Activated T-helper 17 cell treated with anti-CD3 and anti-CD28 coated beads, Interleukin-2, amount 50 U/mL, for 72 hours (primary cell): ENCODE results near the gene SH3RF2. TPM values are rescaled to one million over a fixed set of nuclear protein-coding genes. Genes with fewer than 3 reads are reported as not detected.

Source experiments
- ATAC-seq: fragments of 150-1000 bp; cut with Tn5 transposase; replicated peaks from 2 replicates; pipeline ENCODE4 v1.10.0; 2021; ENCODE audit warnings: mild to moderate bottlenecking, moderate library complexity
- H3K27ac Mint-ChIP-seq: one replicate; pipeline ENCODE4 v1.8.0; 2022; ENCODE audit warnings: mixed read lengths
- H3K27me3 Mint-ChIP-seq: one replicate; pipeline ENCODE4 v1.8.0; 2022; ENCODE audit warnings: mixed read lengths
- H3K36me3 Mint-ChIP-seq: one replicate; pipeline ENCODE4 v1.8.0; 2022; ENCODE audit warnings: low read depth, mild to moderate bottlenecking, mixed read lengths
- H3K4me1 Mint-ChIP-seq: one replicate; pipeline ENCODE4 v1.8.0; 2022; ENCODE audit warnings: mixed read lengths
- H3K4me3 Mint-ChIP-seq: one replicate; pipeline ENCODE4 v1.8.0; 2022; ENCODE audit warnings: mild to moderate bottlenecking, mixed read lengths
- H3K9me3 Mint-ChIP-seq: one replicate; pipeline ENCODE4 v1.8.0; 2022; ENCODE audit warnings: mixed read lengths
- total RNA-seq, 2 donors: library from RNA; stranded (reverse); gene quantifications; one replicate each; pipeline ENCODE4 v1.2.3, GENCODE V29; 2022

Gene SH3RF2
- total RNA-seq, 2 donors from 2014 or later: 0.80 TPM; not detected in 1

DNA sequence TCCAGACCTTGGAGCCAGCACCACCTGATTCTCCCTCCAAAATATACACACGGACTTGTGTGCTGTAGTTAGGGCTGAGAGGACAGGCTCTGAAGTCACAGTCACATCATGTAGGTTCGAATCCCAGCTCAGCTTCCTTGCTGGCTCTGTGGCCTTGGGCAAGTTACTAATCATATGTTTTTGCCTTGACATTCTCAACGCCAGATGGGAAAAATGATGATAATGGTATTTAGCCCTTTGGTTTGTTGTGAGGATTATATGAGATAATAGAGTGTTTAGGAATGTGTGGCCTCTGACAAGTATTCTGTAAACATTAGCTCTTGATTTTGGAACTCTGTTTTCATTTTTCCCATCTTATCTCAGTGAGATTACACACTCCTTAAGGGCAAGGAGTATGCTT, 96.5 kb downstream of the SH3RF2 start:
- ATAC-seq: no peak
- H3K4me1 Mint-ChIP-seq: no peaks in the 10 kb centered on the region
- no peaks in the 10 kb centered on the region for H3K36me3 Mint-ChIP-seq
- no peak overlapping the region for H3K27ac Mint-ChIP-seq
- peaks cover 11% of the 10 kb centered on the region for H3K27me3 Mint-ChIP-seq
- no peaks in the 10 kb centered on the region for H3K9me3 Mint-ChIP-seq
- H3K4me3 Mint-ChIP-seq: no peak overlapping the region

- H3K27me3 Mint-ChIP-seq: peaks cover 11% of the 10 kb centered on the region
- no peak overlapping the region for H3K27ac Mint-ChIP-seq
- H3K4me1 Mint-ChIP-seq: no peaks in the 10 kb centered on the region
- H3K36me3 Mint-ChIP-seq: no peaks in the 10 kb centered on the region
- H3K4me3 Mint-ChIP-seq: no peak overlapping the region
- no peak for ATAC-seq
- no peaks in the 10 kb centered on the region for H3K9me3 Mint-ChIP-seq
These were observed 97.7 kb downstream of the SH3RF2 start for GRCh38 chr5:146034127-146034526.

DNA sequence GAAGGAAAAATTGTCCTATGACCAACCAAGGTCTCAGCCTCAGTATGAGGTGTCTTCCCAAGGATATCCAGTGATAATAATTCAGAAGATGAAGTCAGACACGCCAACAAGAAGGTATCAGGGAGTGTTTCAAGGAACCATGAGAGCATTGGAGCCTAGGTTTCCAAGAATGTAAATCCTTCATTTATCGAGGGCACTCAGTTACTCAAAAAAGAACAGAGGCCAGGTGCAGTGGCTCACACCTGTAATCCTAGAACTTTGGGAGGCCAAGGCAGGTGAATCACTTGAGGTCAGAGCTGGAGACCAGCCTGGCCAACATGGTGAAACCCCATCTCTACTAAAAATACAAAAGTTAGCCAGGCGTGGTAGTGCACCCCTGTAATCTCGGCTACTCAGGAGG, 98.2 kb downstream of the SH3RF2 start:
- Mint-ChIP-seq H3K36me3 (no peaks in the 10 kb centered on the region), H3K27me3 (peaks cover 11% of the 10 kb centered on the region), H3K9me3 (no peaks in the 10 kb centered on the region), H3K4me1 (no peaks in the 10 kb centered on the region), H3K27ac (no peak overlapping the region), H3K4me3 (no peak overlapping the region)
- ATAC-seq: no peak

GRCh38 chr5:146039420-146039819, 103.0 kb downstream of the SH3RF2 start:
- H3K4me3 Mint-ChIP-seq: no peak overlapping the region
- no peaks in the 10 kb centered on the region for H3K9me3 Mint-ChIP-seq
- no peaks in the 10 kb centered on the region for H3K4me1 Mint-ChIP-seq
- ATAC-seq: no peak
- peaks cover 3% of the 10 kb centered on the region for H3K27me3 Mint-ChIP-seq
- no peak overlapping the region for H3K27ac Mint-ChIP-seq
- H3K36me3 Mint-ChIP-seq: no peaks in the 10 kb centered on the region

DNA sequence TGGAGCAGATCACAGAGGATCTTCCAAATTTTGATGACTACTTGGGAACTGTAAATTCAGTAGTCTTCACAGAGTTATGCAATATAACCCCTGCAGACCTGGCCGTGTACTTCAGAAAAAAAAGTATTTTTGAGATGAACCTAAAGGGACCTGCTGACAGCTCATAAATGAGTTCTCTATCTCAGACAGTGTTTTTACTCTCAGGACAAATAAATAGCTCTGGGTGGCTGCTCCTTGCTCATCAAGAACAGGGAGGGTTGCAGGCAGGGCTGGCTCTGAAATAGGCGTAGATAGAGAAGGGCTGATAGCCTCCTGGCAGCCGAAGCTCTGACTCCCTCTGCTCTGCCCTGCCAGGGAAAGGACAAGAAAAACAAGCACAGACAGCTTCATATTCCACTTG, 104.1 kb downstream of the SH3RF2 start:
- H3K9me3 Mint-ChIP-seq: no peaks in the 10 kb centered on the region
- no peaks in the 10 kb centered on the region for H3K36me3 Mint-ChIP-seq
- peaks cover 3% of the 10 kb centered on the region for H3K27me3 Mint-ChIP-seq
- no peak overlapping the region for H3K27ac Mint-ChIP-seq
- no peak for ATAC-seq
- no peaks in the 10 kb centered on the region for H3K4me1 Mint-ChIP-seq
- H3K4me3 Mint-ChIP-seq: no peak overlapping the region

DNA sequence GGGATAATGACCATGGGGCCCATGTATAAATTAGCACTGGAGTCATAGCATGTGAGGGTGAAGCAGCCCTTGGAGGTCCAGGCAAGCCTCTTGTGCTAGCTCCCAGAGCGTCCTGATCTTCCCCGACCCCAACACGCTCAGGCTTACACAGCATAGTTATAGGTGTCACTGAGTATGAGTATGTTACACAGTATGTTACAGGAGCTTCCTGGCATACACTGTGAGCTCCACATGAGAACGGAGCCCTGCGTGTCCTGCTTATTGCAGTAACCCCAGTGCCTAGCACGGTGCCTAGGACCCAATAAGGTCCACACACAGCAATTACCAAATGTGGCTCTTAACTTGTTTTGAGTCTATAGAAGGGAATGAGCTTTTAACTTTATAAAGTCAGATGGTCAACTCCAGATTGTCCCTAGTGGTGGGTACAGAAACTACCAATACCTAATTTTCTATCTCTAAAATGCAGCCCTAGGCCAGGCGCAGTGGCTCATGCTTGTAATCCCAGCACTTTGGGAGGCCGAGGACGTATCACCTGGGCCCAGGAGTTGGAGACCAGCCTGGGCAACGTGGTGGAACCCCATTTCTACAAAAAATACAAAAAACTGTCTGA, 104.9 kb downstream of the SH3RF2 start:
- H3K27me3 Mint-ChIP-seq: peaks cover 3% of the 10 kb centered on the region
- no peak for ATAC-seq
- H3K27ac Mint-ChIP-seq: no peak overlapping the region
- no peaks in the 10 kb centered on the region for H3K4me1 Mint-ChIP-seq
- H3K4me3 Mint-ChIP-seq: no peak overlapping the region
- H3K9me3 Mint-ChIP-seq: no peaks in the 10 kb centered on the region
- H3K36me3 Mint-ChIP-seq: no peaks in the 10 kb centered on the region

- no peaks in the 10 kb centered on the region for H3K4me1 Mint-ChIP-seq
- no peaks in the 10 kb centered on the region for H3K36me3 Mint-ChIP-seq
- no peak for ATAC-seq
- H3K4me3 Mint-ChIP-seq: no peak overlapping the region
- no peak overlapping the region for H3K27ac Mint-ChIP-seq
- no peaks in the 10 kb centered on the region for H3K9me3 Mint-ChIP-seq
- H3K27me3 Mint-ChIP-seq: peaks cover 3% of the 10 kb centered on the region
These were observed 106.4 kb downstream of the SH3RF2 start for GRCh38 chr5:146042628-146043279.

DNA sequence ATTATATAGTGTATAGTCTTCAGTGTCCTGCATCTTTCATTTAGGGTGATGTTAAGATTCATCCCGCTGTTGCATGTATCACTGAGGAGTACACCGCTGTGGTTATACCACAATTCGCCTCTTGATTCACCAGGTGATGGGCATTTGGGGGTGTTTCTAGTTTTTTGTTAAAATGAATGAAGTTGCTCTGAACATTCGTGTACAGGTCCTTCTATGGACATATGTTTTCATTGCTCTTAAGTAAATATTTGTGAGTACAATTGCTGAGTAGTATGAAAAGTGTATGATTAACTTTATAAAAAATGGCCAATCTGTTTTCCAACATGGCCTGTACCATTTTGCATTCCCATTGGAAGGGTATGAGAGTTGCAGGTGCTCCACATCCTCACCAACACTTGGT, 107.3 kb downstream of the SH3RF2 start:
- H3K27me3 Mint-ChIP-seq: peaks cover 3% of the 10 kb centered on the region
- no peak overlapping the region for H3K27ac Mint-ChIP-seq
- H3K9me3 Mint-ChIP-seq: no peaks in the 10 kb centered on the region

DNA sequence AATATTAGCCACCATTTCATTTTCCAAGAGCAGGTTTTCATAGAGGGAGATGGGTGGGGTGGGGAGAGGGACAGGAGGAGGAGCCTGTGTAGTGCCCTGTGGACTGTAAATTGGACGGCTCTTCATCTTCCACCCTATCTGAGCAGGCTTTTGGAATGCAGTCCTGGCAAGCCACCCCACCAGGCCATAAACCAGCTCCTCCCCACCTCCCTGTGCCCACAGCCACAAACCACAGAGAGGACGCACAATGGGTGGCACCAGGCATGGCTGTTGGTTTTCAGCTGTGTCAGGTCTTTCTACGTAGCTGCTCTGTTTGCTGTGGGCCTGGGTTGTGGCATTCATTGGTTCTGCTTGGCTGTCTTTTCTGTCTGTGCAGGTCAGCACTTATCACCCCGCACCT, 111.0 kb downstream of the SH3RF2 start:
- no peak overlapping the region for H3K4me3 Mint-ChIP-seq
- ATAC-seq: no peak

More for the DNA sequence above, 107.3 kb downstream of the SH3RF2 start:
- H3K36me3 Mint-ChIP-seq: no peaks in the 10 kb centered on the region
- ATAC-seq: no peak
- H3K4me1 Mint-ChIP-seq: no peaks in the 10 kb centered on the region
- no peak overlapping the region for H3K4me3 Mint-ChIP-seq

GRCh38 chr5:146048994-146049703, 112.8 kb downstream of the SH3RF2 start:
- Mint-ChIP-seq H3K9me3 (no peaks in the 10 kb centered on the region), H3K27me3 (peaks cover 12% of the 10 kb centered on the region), H3K4me3 (no peak overlapping the region), H3K4me1 (no peaks in the 10 kb centered on the region), H3K36me3 (no peaks in the 10 kb centered on the region), H3K27ac (no peak overlapping the region)
- ATAC-seq: no peak

More for the DNA sequence above, 111.0 kb downstream of the SH3RF2 start:
- H3K27ac Mint-ChIP-seq: no peak overlapping the region
- H3K27me3 Mint-ChIP-seq: peaks cover 12% of the 10 kb centered on the region
- no peaks in the 10 kb centered on the region for H3K36me3 Mint-ChIP-seq
- H3K9me3 Mint-ChIP-seq: no peaks in the 10 kb centered on the region
- no peaks in the 10 kb centered on the region for H3K4me1 Mint-ChIP-seq

GRCh38 chr5:146049704-146050026, 113.3 kb downstream of the SH3RF2 start:
- Mint-ChIP-seq H3K27me3 (peaks cover 12% of the 10 kb centered on the region), H3K9me3 (no peaks in the 10 kb centered on the region), H3K27ac (no peak overlapping the region), H3K36me3 (no peaks in the 10 kb centered on the region), H3K4me3 (no peak overlapping the region), H3K4me1 (no peaks in the 10 kb centered on the region)
- no peak for ATAC-seq

GRCh38 chr5:146050086-146050485, 113.7 kb downstream of the SH3RF2 start:
- Mint-ChIP-seq H3K27ac (no peak overlapping the region), H3K9me3 (no peaks in the 10 kb centered on the region), H3K4me1 (no peaks in the 10 kb centered on the region), H3K4me3 (no peak overlapping the region), H3K27me3 (peaks cover 12% of the 10 kb centered on the region), H3K36me3 (no peaks in the 10 kb centered on the region)
- no peak for ATAC-seq

DNA sequence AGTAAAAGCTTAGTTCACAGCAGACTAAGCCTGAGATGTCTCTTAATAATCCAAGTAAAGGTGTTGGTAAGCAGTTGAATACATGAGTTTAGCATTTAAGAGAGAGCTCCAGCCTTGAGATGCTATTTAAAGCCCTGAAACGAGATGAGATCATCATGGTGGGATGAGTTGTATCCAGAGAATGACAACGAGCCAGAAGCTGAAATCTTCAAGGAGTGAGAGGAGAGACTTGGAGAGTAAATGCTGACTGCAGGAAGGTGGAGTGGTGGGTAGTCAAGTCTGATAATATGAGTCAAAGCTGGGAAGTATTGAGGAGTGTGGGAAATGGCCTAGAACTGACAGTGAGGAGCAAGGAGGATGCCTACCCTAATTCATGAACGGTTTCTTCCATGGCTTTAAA, 115.3 kb downstream of the SH3RF2 start:
- no peaks in the 10 kb centered on the region for H3K4me1 Mint-ChIP-seq
- peaks cover 12% of the 10 kb centered on the region for H3K27me3 Mint-ChIP-seq
- H3K27ac Mint-ChIP-seq: no peak overlapping the region

DNA sequence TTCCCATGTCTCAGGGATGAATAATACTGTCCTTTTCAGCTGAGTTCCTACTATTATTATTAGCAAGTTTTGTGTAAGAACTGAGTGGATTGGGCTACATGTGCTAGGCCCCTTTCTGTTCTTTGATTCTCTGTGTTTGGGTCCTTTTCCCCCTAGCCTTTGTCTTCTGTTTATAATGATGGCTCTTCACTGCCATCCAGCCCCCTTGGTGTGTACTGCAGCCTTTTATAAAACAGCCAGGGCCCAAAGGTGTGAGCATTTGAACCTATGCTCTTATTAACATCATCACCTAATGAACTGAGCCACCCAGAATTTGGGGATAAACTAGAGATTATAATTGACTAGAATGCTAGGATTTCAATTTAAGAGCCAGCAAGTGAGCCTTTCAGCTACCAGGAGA, 116.4 kb downstream of the SH3RF2 start:
- Mint-ChIP-seq H3K4me1 (no peaks in the 10 kb centered on the region), H3K27ac (no peak overlapping the region), H3K4me3 (no peak overlapping the region), H3K9me3 (no peaks in the 10 kb centered on the region), H3K36me3 (no peaks in the 10 kb centered on the region), H3K27me3 (peaks cover 17% of the 10 kb centered on the region)
- no peak for ATAC-seq

More for the DNA sequence above, 115.3 kb downstream of the SH3RF2 start:
- no peaks in the 10 kb centered on the region for H3K36me3 Mint-ChIP-seq
- ATAC-seq: no peak
- no peak overlapping the region for H3K4me3 Mint-ChIP-seq
- H3K9me3 Mint-ChIP-seq: no peaks in the 10 kb centered on the region

- H3K4me1 Mint-ChIP-seq: no peaks in the 10 kb centered on the region
- H3K9me3 Mint-ChIP-seq: no peaks in the 10 kb centered on the region
- no peaks in the 10 kb centered on the region for H3K36me3 Mint-ChIP-seq
- ATAC-seq: no peak
- H3K27me3 Mint-ChIP-seq: peaks cover 14% of the 10 kb centered on the region
- H3K27ac Mint-ChIP-seq: no peak overlapping the region
- no peak overlapping the region for H3K4me3 Mint-ChIP-seq
These were observed 119.1 kb downstream of the SH3RF2 start for GRCh38 chr5:146055432-146055831.
